Epithelial cell of umbilical artery (primary cell): Measurements from ENCODE around the gene REST. TPM values are rescaled to one million over a fixed set of nuclear protein-coding genes. Genes with fewer than 3 reads are reported as not detected.

Experiments
- total RNA-seq: library from RNA; depleted of rRNA; stranded (reverse); fragments of >200 nt; gene quantifications from 2 replicates; pipeline ENCODE4 v1.2.3, GENCODE V29; 2014

Gene REST, protein sequence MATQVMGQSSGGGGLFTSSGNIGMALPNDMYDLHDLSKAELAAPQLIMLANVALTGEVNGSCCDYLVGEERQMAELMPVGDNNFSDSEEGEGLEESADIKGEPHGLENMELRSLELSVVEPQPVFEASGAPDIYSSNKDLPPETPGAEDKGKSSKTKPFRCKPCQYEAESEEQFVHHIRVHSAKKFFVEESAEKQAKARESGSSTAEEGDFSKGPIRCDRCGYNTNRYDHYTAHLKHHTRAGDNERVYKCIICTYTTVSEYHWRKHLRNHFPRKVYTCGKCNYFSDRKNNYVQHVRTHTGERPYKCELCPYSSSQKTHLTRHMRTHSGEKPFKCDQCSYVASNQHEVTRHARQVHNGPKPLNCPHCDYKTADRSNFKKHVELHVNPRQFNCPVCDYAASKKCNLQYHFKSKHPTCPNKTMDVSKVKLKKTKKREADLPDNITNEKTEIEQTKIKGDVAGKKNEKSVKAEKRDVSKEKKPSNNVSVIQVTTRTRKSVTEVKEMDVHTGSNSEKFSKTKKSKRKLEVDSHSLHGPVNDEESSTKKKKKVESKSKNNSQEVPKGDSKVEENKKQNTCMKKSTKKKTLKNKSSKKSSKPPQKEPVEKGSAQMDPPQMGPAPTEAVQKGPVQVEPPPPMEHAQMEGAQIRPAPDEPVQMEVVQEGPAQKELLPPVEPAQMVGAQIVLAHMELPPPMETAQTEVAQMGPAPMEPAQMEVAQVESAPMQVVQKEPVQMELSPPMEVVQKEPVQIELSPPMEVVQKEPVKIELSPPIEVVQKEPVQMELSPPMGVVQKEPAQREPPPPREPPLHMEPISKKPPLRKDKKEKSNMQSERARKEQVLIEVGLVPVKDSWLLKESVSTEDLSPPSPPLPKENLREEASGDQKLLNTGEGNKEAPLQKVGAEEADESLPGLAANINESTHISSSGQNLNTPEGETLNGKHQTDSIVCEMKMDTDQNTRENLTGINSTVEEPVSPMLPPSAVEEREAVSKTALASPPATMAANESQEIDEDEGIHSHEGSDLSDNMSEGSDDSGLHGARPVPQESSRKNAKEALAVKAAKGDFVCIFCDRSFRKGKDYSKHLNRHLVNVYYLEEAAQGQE
- total RNA-seq = 38.6 and 39.6 TPM in 2 replicates

GRCh38 chr4:56907489-56908205, at the start of gene REST:
Gene REST, plus strand, starts transcription at chr4:56907900. Its CDS starts 2,739 bp downstream, at chr4:56910639.

GRCh38 chr4:56977321-56978012, 69.8 kb downstream of the REST start, which contains the start of gene NOA1:
Gene NOA1, minus strand, starts transcription at chr4:56977606. Its CDS starts 21 bp downstream, at chr4:56977585.

DNA sequence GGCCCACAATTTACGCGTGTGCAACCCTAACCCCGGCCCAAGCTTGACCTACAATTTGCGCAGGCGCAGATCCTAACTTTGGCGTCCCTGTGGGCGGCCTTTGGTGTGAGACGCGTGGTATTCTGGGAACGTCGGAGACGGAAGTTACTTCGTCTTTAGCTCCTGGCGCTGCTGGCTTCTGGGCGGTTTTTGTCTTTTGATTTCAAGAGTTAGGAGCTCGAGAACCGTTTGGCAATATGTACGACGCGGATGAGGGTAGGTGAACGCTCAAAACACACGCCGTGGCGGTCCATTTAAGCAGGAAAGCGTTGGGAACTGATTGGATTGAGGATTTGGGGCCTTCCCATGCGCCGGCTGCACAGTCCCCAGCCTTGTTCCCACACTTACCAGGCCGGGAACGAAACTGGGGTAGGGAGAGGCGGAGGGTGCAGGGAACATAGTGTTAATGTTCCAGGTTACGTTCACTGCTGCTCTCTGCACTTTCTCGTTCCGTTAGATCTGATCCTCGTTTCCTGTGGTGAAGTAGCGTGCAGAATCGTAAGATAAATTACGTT, 71.1 kb downstream of the REST start, which contains the start of gene POLR2B:
Gene POLR2B, plus strand, starts transcription at position 147 of the 554 bp plus-strand sequence. Its CDS starts 90 bp downstream, at position 237.

Other genes with a start within 250 kb of the REST start
- gene HOPX, start 226.6 kb upstream of the REST start, total RNA-seq = 32.8 and 33.9 TPM in 2 replicates
- not detected in 2 replicates for gene SPINK2, start 86.2 kb upstream of the REST start, total RNA-seq
- 16.0 and 20.1 TPM in 2 replicates for gene NOA1, start 69.7 kb downstream of the REST start, total RNA-seq
- gene POLR2B, start 71.0 kb downstream of the REST start, total RNA-seq = 172 and 186 TPM in 2 replicates
- 377 and 420 TPM in 2 replicates for gene IGFBP7, start 202.5 kb downstream of the REST start, total RNA-seq